Tibial nerve (tissue), 4 donors: ENCODE data around the gene KDM4D.

Experiments
- CTCF ChIP-seq, 5 experiments: fragments of 200-600 bp in 3 of 5; fragments of 450-650 bp in 2 of 5; sonication (generic) in 3 of 5; IDR thresholded peaks; one replicate each; pipeline ENCODE4 v1.5.1; 2016 to 2019; ENCODE audit warnings: antibody characterized with exemption in 5 of 5, mild to moderate bottlenecking in 3 of 5, moderate library complexity in 2 of 5
- EP300 ChIP-seq, 2 donors: sonication (generic); formaldehyde crosslinking; IDR thresholded peaks; one replicate each; pipeline ENCODE4 v1.6.1; 2017; ENCODE audit warnings: antibody characterized with exemption in 2 of 2, mild to moderate bottlenecking in 1 of 2
- POLR2A ChIP-seq, 2 donors: fragments of 450-650 bp; IDR thresholded peaks; one replicate each; pipeline ENCODE4 v1.6.1; 2017; ENCODE audit warnings: antibody characterized with exemption in 2 of 2, mild to moderate bottlenecking in 2 of 2, moderate library complexity in 2 of 2

GRCh38 chr11:95044010-95044409, 70.5 kb downstream of the KDM4D start:
- TF ChIP-seq POLR2A (IDR thresholded peaks at IDR 0.05) (no peak), CTCF (IDR thresholded peaks at IDR 0.05) (no peak), EP300 (IDR thresholded peaks at IDR 0.05) (no peak)
